WTC11 (cell line): ENCODE data around the gene PTPN1. TPM values are rescaled to one million over a fixed set of nuclear protein-coding genes. Genes with fewer than 3 reads are reported as not detected.

ENCODE experiments used
- ATAC-seq: fragments of 200-7000 bp; cut with Tn5 transposase; 2 replicates; pipeline ENCODE4 v1.10.0; 2021; ENCODE audit warnings: mild to moderate bottlenecking, moderate library complexity
- CTCF ChIA-PET: fragments of 300-600 bp; sonication (Branson Sonifier 250); formaldehyde crosslinking; loops from one replicate; lab custom pipeline; 2021; ENCODE audit warnings: antibody characterized with exemption; lab: Charles Lee
- POLR2A ChIA-PET: fragments of 350-600 bp; sonication (Branson Sonifier 250); formaldehyde crosslinking; loops from one replicate; lab custom pipeline; 2021; ENCODE audit warnings: antibody characterized with exemption; lab: Charles Lee
- DNase-seq: peaks from one replicate; pipeline ENCODE4 v3.0.0; 2021; ENCODE audit warnings: low spot score
- H3K27ac Mint-ChIP-seq: 2 replicates; pipeline ENCODE4 v1.8.0; 2021; ENCODE audit warnings: mixed read lengths
- H3K27me3 Mint-ChIP-seq: 2 replicates; pipeline ENCODE4 v1.8.0; 2021; ENCODE audit warnings: low read depth, mild to moderate bottlenecking, moderate library complexity, mixed read lengths
- H3K36me3 Mint-ChIP-seq: 2 replicates; pipeline ENCODE4 v1.8.0; 2021; ENCODE audit warnings: mixed read lengths
- H3K4me1 Mint-ChIP-seq: 2 replicates; pipeline ENCODE4 v1.8.0; 2022; ENCODE audit warnings: mixed read lengths
- H3K4me3 Mint-ChIP-seq: 2 replicates; pipeline ENCODE4 v1.8.0; 2021; ENCODE audit warnings: mild to moderate bottlenecking, moderate library complexity, mixed read lengths
- H3K9me3 Mint-ChIP-seq: 2 replicates; pipeline ENCODE4 v1.8.0; 2021; ENCODE audit warnings: mixed read lengths
- CBFB ChIP-seq: sonication (generic); formaldehyde crosslinking; IDR thresholded peaks from 2 replicates; pipeline ENCODE4 v1.8.1; 2022; ENCODE audit warnings: mild to moderate bottlenecking, low read depth, missing genetic modification reagents
- GRHL2 ChIP-seq: fragments of 250-450 bp; sonication (Bioruptor Pico); IDR thresholded peaks from 2 replicates; pipeline ENCODE4 v1.8.0; 2022; ENCODE audit warnings: mild to moderate bottlenecking, moderate library complexity; ENCODE audit not compliant: insufficient replicate concordance, severe bottlenecking
- HMGA2 ChIP-seq: fragments of 250-450 bp; sonication (Bioruptor Pico); IDR thresholded peaks from 2 replicates; pipeline ENCODE4 v1.4.0; 2021; ENCODE audit warnings: mild to moderate bottlenecking, moderate library complexity
- IRF2 ChIP-seq: sonication (generic); formaldehyde crosslinking; IDR thresholded peaks from 2 replicates; pipeline ENCODE4 v1.8.0; 2022; ENCODE audit warnings: low read depth, missing genetic modification reagents, borderline replicate concordance
- JAZF1 ChIP-seq: fragments of 250-450 bp; sonication (Bioruptor Pico); IDR thresholded peaks from 2 replicates; pipeline ENCODE4 v1.9.0; 2021; ENCODE audit warnings: moderate library complexity, mild to moderate bottlenecking, inconsistent platforms
- KAT7 ChIP-seq: sonication (generic); formaldehyde crosslinking; IDR thresholded peaks from 2 replicates; pipeline ENCODE4 v1.8.1; 2023; ENCODE audit warnings: missing genetic modification reagents, mild to moderate bottlenecking, borderline replicate concordance
- NFYB ChIP-seq: sonication (generic); formaldehyde crosslinking; conservative IDR thresholded peaks from 2 replicates; pipeline ENCODE4 v1.8.0; 2022; ENCODE audit warnings: low read depth, missing genetic modification reagents
- SMAD4 ChIP-seq: sonication (generic); formaldehyde crosslinking; IDR thresholded peaks from 2 replicates; pipeline ENCODE4 v1.8.0; 2022; ENCODE audit warnings: mild to moderate bottlenecking, missing genetic modification reagents
- SP1 ChIP-seq: sonication (generic); formaldehyde crosslinking; conservative IDR thresholded peaks from 2 replicates; pipeline ENCODE4 v1.8.1; 2022; ENCODE audit warnings: missing genetic modification reagents
- ZNF138 ChIP-seq: sonication (generic); formaldehyde crosslinking; conservative IDR thresholded peaks from 2 replicates; pipeline ENCODE4 v1.8.1; 2022; ENCODE audit warnings: mild to moderate bottlenecking, moderate library complexity, missing genetic modification reagents
- ZNF263 ChIP-seq: sonication (generic); formaldehyde crosslinking; IDR thresholded peaks from 2 replicates; pipeline ENCODE4 v1.8.1; 2022; ENCODE audit warnings: low read depth, mild to moderate bottlenecking, moderate library complexity, missing genetic modification reagents
- ZNF671 ChIP-seq: fragments of 250-450 bp; sonication (Bioruptor Pico); IDR thresholded peaks from 2 replicates; pipeline ENCODE4 v1.8.0; 2021; ENCODE audit warnings: mild to moderate bottlenecking
- total RNA-seq: library from RNA; stranded (reverse); gene quantifications from 3 replicates; pipeline ENCODE4 v1.2.3, GENCODE V29; 2021
- TF ChIP-seq, protein P1 (sequence below): fragments of 250-450 bp; sonication (Bioruptor Pico); IDR thresholded peaks from 2 replicates; pipeline ENCODE4 v2.1.2; 2022; ENCODE audit warnings: mild to moderate bottlenecking, moderate library complexity
- TF ChIP-seq, protein P2 (sequence below): sonication (generic); formaldehyde crosslinking; IDR thresholded peaks from 2 replicates; pipeline ENCODE4 v1.8.0; 2022; ENCODE audit warnings: mild to moderate bottlenecking, missing genetic modification reagents
- TF ChIP-seq, protein P3 (sequence below): sonication (generic); formaldehyde crosslinking; IDR thresholded peaks from 2 replicates; pipeline ENCODE4 v1.8.1; 2023; ENCODE audit warnings: mild to moderate bottlenecking, missing genetic modification reagents, borderline replicate concordance
- TF ChIP-seq, protein P4 (sequence below): sonication (generic); formaldehyde crosslinking; IDR thresholded peaks from 2 replicates; pipeline ENCODE4 v1.8.0; 2022; ENCODE audit warnings: mild to moderate bottlenecking, missing genetic modification reagents
- TF ChIP-seq, protein P5 (sequence below): sonication (generic); formaldehyde crosslinking; IDR thresholded peaks from 2 replicates; pipeline ENCODE4 v1.8.0; 2022; ENCODE audit warnings: missing genetic modification reagents
- TF ChIP-seq, protein P6 (sequence below): sonication (generic); formaldehyde crosslinking; IDR thresholded peaks from 2 replicates; pipeline ENCODE4 v1.8.1; 2022; ENCODE audit warnings: mild to moderate bottlenecking, moderate library complexity, missing genetic modification reagents

The PTPN1 gene
- total RNA-seq, 1 experiment from 2014 or later, result 29.4 TPM

DNA sequence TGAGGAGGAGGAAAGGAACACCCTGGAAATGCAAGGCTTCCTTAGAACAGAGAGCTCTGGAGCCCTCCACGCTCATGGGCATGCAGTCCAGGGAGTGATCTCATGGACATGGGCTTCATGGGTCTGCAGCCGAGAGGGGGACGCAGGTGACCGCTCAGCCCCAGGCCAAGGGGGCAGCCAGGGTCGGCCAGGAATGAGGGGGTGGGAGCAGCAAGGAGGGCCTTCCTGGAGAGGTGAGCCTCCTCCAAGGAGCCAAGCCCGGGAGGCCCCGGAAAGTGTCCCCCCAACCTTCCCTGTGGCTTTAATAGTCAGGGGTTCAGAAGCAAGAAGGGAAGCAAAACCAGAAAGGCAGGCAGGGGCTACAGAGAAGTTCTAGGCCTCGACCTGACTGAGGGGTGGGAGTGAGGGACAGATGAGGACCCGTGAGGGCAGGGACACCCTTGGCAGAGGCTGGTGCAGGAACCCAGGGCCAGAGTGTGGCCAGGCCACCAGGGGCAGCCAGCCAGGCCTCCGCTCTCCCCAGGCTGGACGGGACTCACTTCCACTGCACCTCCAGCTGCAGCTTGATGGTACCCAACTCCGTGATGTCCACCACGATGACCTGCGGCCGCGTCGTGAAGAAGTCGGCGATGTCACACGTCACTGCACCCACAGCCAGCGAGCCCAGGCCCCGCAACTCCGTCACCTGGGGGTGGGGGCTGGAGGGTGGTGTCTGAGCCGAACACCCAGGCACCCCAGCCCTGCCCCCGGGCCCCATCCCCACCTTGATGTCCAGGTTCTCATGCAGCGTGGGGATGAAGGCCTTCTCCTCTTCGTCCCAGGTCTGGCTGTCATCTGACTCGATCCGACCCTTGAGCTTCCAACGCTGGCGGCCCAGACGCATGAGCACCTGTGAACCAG, 97.9 kb downstream of the PTPN1 start:
- DNase-seq (no peak), ATAC-seq (no peak)
- ChIA-PET POLR2A (no interaction called here), CTCF (interaction anchor here (1.0 to 1.3 kb wide), 2 partner anchors 18 to 187 kb away, joined by 3 to 5 read pairs; partner anchors contain the start of gene BCAS4)
- Mint-ChIP-seq H3K27ac (no peak overlapping the region), H3K4me3 (no peak overlapping the region), H3K27me3 (no peaks in the 10 kb centered on the region), H3K4me1 (peaks cover 7% of the 10 kb centered on the region), H3K36me3 (no peaks in the 10 kb centered on the region), H3K9me3 (no peaks in the 10 kb centered on the region)
- TF ChIP-seq ZNF138 (CRISPR knock-in tag) (no peak), KAT7 (CRISPR knock-in tag) (no peak), SP1 (CRISPR knock-in tag) (no peak), GRHL2 (CRISPR knock-in tag) (no peak), IRF2 (CRISPR knock-in tag) (no peak)
- TF ChIP-seq, protein P1, sequence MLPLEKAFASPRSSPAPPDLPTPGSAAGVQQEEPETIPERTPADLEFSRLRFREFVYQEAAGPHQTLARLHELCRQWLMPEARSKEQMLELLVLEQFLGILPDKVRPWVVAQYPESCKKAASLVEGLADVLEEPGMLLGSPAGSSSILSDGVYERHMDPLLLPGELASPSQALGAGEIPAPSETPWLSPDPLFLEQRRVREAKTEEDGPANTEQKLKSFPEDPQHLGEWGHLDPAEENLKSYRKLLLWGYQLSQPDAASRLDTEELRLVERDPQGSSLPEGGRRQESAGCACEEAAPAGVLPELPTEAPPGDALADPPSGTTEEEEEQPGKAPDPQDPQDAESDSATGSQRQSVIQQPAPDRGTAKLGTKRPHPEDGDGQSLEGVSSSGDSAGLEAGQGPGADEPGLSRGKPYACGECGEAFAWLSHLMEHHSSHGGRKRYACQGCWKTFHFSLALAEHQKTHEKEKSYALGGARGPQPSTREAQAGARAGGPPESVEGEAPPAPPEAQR (CRISPR knock-in tag), result no peak
- TF ChIP-seq, protein P2, sequence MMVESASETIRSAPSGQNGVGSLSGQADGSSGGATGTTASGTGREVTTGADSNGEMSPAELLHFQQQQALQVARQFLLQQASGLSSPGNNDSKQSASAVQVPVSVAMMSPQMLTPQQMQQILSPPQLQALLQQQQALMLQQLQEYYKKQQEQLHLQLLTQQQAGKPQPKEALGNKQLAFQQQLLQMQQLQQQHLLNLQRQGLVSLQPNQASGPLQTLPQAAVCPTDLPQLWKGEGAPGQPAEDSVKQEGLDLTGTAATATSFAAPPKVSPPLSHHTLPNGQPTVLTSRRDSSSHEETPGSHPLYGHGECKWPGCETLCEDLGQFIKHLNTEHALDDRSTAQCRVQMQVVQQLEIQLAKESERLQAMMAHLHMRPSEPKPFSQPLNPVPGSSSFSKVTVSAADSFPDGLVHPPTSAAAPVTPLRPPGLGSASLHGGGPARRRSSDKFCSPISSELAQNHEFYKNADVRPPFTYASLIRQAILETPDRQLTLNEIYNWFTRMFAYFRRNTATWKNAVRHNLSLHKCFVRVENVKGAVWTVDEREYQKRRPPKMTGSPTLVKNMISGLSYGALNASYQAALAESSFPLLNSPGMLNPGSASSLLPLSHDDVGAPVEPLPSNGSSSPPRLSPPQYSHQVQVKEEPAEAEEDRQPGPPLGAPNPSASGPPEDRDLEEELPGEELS, result no peak

DNA sequence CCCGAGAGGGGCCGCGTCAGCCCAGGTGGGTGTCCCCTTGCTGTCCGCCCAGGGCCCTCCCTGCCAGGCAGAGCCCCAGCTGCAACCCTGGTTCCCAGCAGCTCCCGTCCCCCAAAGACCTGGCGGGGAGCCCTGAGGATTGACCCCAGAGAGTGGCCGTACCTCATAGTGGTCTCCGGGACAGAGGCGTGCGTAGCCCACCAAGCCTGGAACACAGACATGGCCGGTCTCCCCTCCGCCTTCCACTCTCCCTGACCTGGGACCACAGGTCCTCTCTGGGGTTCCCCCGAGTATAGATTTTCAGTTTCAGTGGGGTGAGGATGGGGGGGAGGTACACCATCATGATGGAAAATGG, 98.5 kb downstream of the PTPN1 start:
- peaks cover 7% of the 10 kb centered on the region for H3K4me1 Mint-ChIP-seq
- DNase-seq (no peak), ATAC-seq (no peak)
- no peaks in the 10 kb centered on the region for H3K9me3 Mint-ChIP-seq
- H3K36me3 Mint-ChIP-seq, result no peaks in the 10 kb centered on the region
- no peak overlapping the region for H3K27ac Mint-ChIP-seq
- ChIA-PET CTCF (interaction anchor here (0.9 to 1.0 kb wide), 3 partner anchors 17 to 33 kb away, joined by 3 to 5 read pairs (median 4); no protein-coding TSS in a partner anchor), POLR2A (no interaction called here)
- no peak overlapping the region for H3K4me3 Mint-ChIP-seq
- H3K27me3 Mint-ChIP-seq, result no peaks in the 10 kb centered on the region
- TF ChIP-seq ZNF671, result no peak
- no peak for TF ChIP-seq HMGA2
- TF ChIP-seq CBFB, result no peak
- TF ChIP-seq NFYB (CRISPR knock-in tag), result no peak
- TF ChIP-seq SMAD4 (CRISPR knock-in tag), result no peak
- TF ChIP-seq JAZF1 (CRISPR knock-in tag), result no peak
- TF ChIP-seq, protein P3, sequence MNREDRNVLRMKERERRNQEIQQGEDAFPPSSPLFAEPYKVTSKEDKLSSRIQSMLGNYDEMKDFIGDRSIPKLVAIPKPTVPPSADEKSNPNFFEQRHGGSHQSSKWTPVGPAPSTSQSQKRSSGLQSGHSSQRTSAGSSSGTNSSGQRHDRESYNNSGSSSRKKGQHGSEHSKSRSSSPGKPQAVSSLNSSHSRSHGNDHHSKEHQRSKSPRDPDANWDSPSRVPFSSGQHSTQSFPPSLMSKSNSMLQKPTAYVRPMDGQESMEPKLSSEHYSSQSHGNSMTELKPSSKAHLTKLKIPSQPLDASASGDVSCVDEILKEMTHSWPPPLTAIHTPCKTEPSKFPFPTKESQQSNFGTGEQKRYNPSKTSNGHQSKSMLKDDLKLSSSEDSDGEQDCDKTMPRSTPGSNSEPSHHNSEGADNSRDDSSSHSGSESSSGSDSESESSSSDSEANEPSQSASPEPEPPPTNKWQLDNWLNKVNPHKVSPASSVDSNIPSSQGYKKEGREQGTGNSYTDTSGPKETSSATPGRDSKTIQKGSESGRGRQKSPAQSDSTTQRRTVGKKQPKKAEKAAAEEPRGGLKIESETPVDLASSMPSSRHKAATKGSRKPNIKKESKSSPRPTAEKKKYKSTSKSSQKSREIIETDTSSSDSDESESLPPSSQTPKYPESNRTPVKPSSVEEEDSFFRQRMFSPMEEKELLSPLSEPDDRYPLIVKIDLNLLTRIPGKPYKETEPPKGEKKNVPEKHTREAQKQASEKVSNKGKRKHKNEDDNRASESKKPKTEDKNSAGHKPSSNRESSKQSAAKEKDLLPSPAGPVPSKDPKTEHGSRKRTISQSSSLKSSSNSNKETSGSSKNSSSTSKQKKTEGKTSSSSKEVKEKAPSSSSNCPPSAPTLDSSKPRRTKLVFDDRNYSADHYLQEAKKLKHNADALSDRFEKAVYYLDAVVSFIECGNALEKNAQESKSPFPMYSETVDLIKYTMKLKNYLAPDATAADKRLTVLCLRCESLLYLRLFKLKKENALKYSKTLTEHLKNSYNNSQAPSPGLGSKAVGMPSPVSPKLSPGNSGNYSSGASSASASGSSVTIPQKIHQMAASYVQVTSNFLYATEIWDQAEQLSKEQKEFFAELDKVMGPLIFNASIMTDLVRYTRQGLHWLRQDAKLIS (CRISPR knock-in tag), result no peak
- TF ChIP-seq, protein P1 (CRISPR knock-in tag), result no peak
- no peak for TF ChIP-seq KAT7 (CRISPR knock-in tag)
- TF ChIP-seq, protein P4, sequence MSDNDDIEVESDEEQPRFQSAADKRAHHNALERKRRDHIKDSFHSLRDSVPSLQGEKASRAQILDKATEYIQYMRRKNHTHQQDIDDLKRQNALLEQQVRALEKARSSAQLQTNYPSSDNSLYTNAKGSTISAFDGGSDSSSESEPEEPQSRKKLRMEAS (CRISPR knock-in tag), result no peak
- TF ChIP-seq, protein P5, sequence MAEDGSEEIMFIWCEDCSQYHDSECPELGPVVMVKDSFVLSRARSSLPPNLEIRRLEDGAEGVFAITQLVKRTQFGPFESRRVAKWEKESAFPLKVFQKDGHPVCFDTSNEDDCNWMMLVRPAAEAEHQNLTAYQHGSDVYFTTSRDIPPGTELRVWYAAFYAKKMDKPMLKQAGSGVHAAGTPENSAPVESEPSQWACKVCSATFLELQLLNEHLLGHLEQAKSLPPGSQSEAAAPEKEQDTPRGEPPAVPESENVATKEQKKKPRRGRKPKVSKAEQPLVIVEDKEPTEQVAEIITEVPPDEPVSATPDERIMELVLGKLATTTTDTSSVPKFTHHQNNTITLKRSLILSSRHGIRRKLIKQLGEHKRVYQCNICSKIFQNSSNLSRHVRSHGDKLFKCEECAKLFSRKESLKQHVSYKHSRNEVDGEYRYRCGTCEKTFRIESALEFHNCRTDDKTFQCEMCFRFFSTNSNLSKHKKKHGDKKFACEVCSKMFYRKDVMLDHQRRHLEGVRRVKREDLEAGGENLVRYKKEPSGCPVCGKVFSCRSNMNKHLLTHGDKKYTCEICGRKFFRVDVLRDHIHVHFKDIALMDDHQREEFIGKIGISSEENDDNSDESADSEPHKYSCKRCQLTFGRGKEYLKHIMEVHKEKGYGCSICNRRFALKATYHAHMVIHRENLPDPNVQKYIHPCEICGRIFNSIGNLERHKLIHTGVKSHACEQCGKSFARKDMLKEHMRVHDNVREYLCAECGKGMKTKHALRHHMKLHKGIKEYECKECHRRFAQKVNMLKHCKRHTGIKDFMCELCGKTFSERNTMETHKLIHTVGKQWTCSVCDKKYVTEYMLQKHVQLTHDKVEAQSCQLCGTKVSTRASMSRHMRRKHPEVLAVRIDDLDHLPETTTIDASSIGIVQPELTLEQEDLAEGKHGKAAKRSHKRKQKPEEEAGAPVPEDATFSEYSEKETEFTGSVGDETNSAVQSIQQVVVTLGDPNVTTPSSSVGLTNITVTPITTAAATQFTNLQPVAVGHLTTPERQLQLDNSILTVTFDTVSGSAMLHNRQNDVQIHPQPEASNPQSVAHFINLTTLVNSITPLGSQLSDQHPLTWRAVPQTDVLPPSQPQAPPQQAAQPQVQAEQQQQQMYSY (CRISPR knock-in tag), result no peak
- TF ChIP-seq, protein P6, sequence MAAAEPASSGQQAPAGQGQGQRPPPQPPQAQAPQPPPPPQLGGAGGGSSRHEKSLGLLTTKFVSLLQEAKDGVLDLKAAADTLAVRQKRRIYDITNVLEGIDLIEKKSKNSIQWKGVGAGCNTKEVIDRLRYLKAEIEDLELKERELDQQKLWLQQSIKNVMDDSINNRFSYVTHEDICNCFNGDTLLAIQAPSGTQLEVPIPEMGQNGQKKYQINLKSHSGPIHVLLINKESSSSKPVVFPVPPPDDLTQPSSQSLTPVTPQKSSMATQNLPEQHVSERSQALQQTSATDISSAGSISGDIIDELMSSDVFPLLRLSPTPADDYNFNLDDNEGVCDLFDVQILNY, result no peak
- no peak for TF ChIP-seq ZNF263
